ENCODE data around the gene DCTN2. TPM values are rescaled to one million over a fixed set of nuclear protein-coding genes. Genes with fewer than 3 reads are reported as not detected.

Gene DCTN2
- total RNA-seq, 1 donor from 2014 or later, result 95.0 TPM

DNA sequence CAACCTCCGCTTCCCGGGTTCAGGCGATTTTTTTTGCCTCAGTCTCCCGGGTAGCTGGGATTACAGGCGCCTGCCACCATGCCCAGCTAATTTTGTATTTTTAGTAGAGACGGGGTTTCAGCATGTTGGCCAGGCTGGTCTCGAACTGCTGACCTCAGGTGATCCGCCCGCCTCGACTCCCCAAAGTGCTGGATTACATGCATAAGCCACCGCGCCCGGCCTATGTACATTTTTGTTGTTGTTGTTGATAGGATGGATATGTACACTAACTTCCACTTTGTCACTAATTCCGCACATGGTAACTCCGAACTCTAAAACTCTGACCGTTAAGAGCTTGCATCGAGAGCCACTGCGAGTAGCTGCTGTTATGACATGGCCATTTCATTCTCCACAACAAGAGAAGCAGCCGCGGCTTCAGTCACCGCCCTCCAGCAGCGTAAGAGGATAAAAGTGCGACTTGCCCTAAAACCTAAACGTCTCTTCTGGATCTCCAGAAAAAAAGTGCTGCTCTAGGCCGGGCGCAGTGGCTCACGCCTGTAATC is 59.9 kb downstream of the DCTN2 start:
- no peak for DNase-seq
- intact Hi-C loops (cut with DNase I), result no loop called here
- ATAC-seq (ENCODE audit: poor library complexity), result no peak

DNA sequence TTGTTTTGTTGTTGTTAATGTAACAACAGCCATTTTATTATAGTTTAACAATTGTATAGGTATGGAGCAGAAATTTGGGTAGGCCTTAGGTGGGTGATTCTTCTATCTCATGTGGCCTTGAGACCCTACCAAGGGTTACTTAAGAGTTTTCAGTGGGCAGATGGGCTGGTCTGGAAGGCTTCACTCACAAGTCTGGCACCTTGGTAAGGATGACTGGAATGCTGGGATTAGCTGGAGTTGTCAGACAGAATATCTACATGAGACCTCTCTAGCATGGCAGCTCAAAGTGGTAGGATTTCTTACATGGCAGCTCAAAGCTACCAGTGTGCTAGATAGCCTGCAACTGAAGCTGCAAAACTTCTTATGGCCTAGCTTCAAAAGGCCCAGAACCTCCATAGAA is 61.3 kb downstream of the DCTN2 start:
- intact Hi-C loops (cut with DNase I), result no loop called here
- ATAC-seq (ENCODE audit: poor library complexity), result no peak
- DNase-seq, result no peak

DNA sequence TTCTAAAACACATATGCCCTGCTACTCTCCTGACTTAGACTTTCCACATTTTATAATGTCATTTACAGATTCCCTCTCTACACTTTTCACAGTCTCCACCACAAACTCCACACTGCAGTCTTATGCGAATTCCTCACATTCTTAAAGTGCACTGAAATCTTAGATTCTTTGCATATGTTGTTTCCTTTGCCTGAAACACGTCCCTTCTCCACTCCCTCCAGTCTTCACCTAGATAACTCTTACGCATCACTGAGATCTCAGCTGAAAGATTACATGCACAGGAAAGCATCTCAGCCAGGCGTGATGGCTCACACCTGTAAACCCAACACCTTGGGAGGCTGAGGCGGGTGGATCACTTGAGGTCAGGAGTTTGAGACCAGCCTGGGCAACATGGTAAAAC is 63.5 kb downstream of the DCTN2 start:
- no peak for ATAC-seq (ENCODE audit: poor library complexity)
- no peak for DNase-seq
- intact Hi-C loops (cut with DNase I), result no loop called here

DNA sequence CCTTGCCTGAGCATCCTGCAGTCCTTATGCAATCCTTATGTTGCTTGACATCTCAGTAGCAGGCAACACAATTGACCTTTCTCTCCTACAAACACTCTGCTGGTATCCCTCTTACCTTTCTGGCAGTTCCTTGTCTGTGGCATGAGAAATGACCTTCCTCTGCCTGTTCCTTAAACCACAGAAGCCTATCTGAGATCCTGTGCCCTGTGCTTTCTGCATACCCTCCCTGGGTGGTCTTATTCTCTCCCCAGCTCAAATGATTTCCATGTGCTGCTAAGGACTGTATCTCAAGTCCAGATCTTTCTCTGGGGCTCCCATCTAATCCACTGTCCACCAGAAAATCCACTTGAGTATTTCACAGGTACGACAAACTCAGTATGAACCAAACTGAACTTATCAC is 65.3 kb downstream of the DCTN2 start:
- ATAC-seq (ENCODE audit: poor library complexity) (no peak), DNase-seq (no peak)
- intact Hi-C loops (cut with DNase I), result no loop called here

Small RNA genes lying within 50 kb of the gene (microRNA-seq; reads per million reads assigned to microRNA genes)
- gene MIR616 (0.97 reads per million), gene MIR6758 (not detected)

Other genes starting within 250 kb of the DCTN2 start
- gene R3HDM2, start 116.1 kb downstream of the DCTN2 start, total RNA-seq, result 48.9 TPM
- not detected for gene INHBC, start 112.4 kb downstream of the DCTN2 start, total RNA-seq
- not detected for gene INHBE, start 91.9 kb downstream of the DCTN2 start, total RNA-seq
- gene GLI1, start 87.4 kb downstream of the DCTN2 start, total RNA-seq, result 0.56 TPM
- gene ARHGAP9, start 67.3 kb downstream of the DCTN2 start, total RNA-seq, result 4.1 TPM
- gene MARS1, start 59.1 kb downstream of the DCTN2 start, total RNA-seq, result 63.5 TPM
- gene DDIT3, start 26.7 kb downstream of the DCTN2 start, total RNA-seq, result 16.4 TPM
- gene MBD6, start 24.4 kb downstream of the DCTN2 start, total RNA-seq, result 25.4 TPM
- 0.08 TPM for gene KIF5A, start 2.9 kb upstream of the DCTN2 start, total RNA-seq
- gene PIP4K2C, start 44.0 kb upstream of the DCTN2 start, total RNA-seq, result 12.4 TPM
- 21.7 TPM for gene DTX3, start 57.6 kb upstream of the DCTN2 start, total RNA-seq
- gene ARHGEF25, start 64.2 kb upstream of the DCTN2 start, total RNA-seq, result 14.3 TPM
- gene B4GALNT1, start 86.0 kb upstream of the DCTN2 start, total RNA-seq, result 5.6 TPM
- gene OS9, start 146.9 kb upstream of the DCTN2 start, total RNA-seq, result 102 TPM
- 6.6 TPM for gene AGAP2, start 191.6 kb upstream of the DCTN2 start, total RNA-seq
- gene TSPAN31, start 197.8 kb upstream of the DCTN2 start, total RNA-seq, result 27.5 TPM
- 41.1 TPM for gene CDK4, start 205.1 kb upstream of the DCTN2 start, total RNA-seq
- 12.2 TPM for gene MARCHF9, start 207.9 kb upstream of the DCTN2 start, total RNA-seq
- not detected for gene CYP27B1, start 219.9 kb upstream of the DCTN2 start, total RNA-seq
- gene METTL1, start 224.9 kb upstream of the DCTN2 start, total RNA-seq, result 7.2 TPM
- gene EEF1AKMT3, start 225.4 kb upstream of the DCTN2 start, total RNA-seq, result 1.2 TPM
- gene TSFM, start 235.6 kb upstream of the DCTN2 start, total RNA-seq, result 49.5 TPM

All from Right ventricle myocardium superior (tissue), 1 donor.